PC-9 (cell line): ENCODE results near the gene CSNK1G2.

Experiments
- CTCF ChIP-seq: fragments of 200-600 bp; sonication (generic); conservative IDR thresholded peaks from 2 replicates; pipeline ENCODE4 v1.6.1; 2017; ENCODE audit warnings: mixed run types, antibody characterized with exemption, mild to moderate bottlenecking, moderate library complexity
- EZH2 ChIP-seq: fragments of 200-600 bp; sonication (generic); IDR thresholded peaks from 2 replicates; pipeline ENCODE4 v1.8.0; 2017; ENCODE audit warnings: antibody characterized with exemption, low read depth

- no peak for TF ChIP-seq CTCF
- no peak for TF ChIP-seq EZH2
Measured at GRCh38 chr19:2011169-2011568, 70.2 kb downstream of the CSNK1G2 start.
